B cell (primary cell): ENCODE data around the gene ATAD3C. TPM values are rescaled to one million over a fixed set of nuclear protein-coding genes. Genes with fewer than 3 reads are reported as not detected.
"Not testable (repeated sequence)": the region's sequence is repeated elsewhere in the genome, so short reads cannot be mapped to it uniquely, and the experiment has no call there.

Experiments
- ATAC-seq: fragments of 200-7000 bp; cut with Tn5 transposase; one replicate; pipeline ENCODE4 v1.10.0; 2021; ENCODE audit warnings: low read depth, mild to moderate bottlenecking, moderate number of reproducible peaks, moderate library complexity
- CTCF ChIA-PET: fragments of 350-600 bp; sonication (Branson Sonifier 250); formaldehyde crosslinking; loops from one replicate; lab custom pipeline; 2021; ENCODE audit warnings: antibody characterized with exemption, inconsistent platforms; lab: Charles Lee
- POLR2A ChIA-PET: fragments of 350-600 bp; sonication (Branson Sonifier 250); formaldehyde crosslinking; loops from one replicate; lab custom pipeline; 2021; ENCODE audit warnings: antibody characterized with exemption; lab: Charles Lee
- DNase-seq: peaks from one replicate; pipeline ENCODE4 v3.0.0; 2013
- H2AFZ ChIP-seq: 2 replicates; pipeline ENCODE4 v1.6.1; 2012; ENCODE audit warnings: mild to moderate bottlenecking, low read depth, low read length; ENCODE audit not compliant: insufficient read depth, poor library complexity, severe bottlenecking
- H3K27ac ChIP-seq, 2 donors: 1 replicate in 1 of 2; 2 replicates in 1 of 2; pipeline ENCODE4 v1.5.1; 2012 to 2013; ENCODE audit warnings: low read length in 2 of 2, mild to moderate bottlenecking in 2 of 2, moderate library complexity in 1 of 2
- H3K27me3 ChIP-seq, 4 experiments: fragments of 200-600 bp in 1 of 4; sonication (generic) in 1 of 4; replicated peaks in 1 of 4; 1 replicate in 2 of 4; 2 replicates in 2 of 4; pipeline versions ENCODE4 v1.6.1 to v1.7.0; 2013 to 2016; ENCODE audit warnings: low read length in 3 of 4, mild to moderate bottlenecking in 2 of 4, mixed read lengths in 1 of 4, moderate library complexity in 1 of 4; ENCODE audit not compliant: insufficient read depth in 4 of 4, control insufficient read depth in 3 of 4; ENCODE audit errors: control extremely low read depth in 1 of 4
- H3K36me3 ChIP-seq, 2 experiments: replicated peaks in 1 of 2; 1 replicate in 1 of 2; 2 replicates in 1 of 2; pipeline versions ENCODE4 v1.6.1 to v1.7.1; 2013; ENCODE audit warnings: low read length in 1 of 2; ENCODE audit not compliant: insufficient read depth in 2 of 2, control insufficient read depth in 1 of 2; ENCODE audit errors: control extremely low read depth in 1 of 2, extremely low read depth in 1 of 2
- H3K4me1 ChIP-seq, 2 donors: fragments of 200-600 bp in 1 of 2; sonication (generic) in 1 of 2; 1 replicate in 1 of 2; 2 replicates in 1 of 2; pipeline versions ENCODE4 v1.5.1 to v1.6.1; 2013 to 2017; ENCODE audit warnings: low read length in 2 of 2; ENCODE audit not compliant: control insufficient read depth in 2 of 2, insufficient read depth in 2 of 2
- H3K4me2 ChIP-seq: replicated peaks from 2 replicates; pipeline ENCODE3; 2012; ENCODE audit warnings: mild to moderate bottlenecking, low read depth, low read length; ENCODE audit not compliant: poor library complexity, severe bottlenecking
- H3K4me3 ChIP-seq, 5 experiments: fragments of 200-600 bp in 1 of 5; sonication (generic) in 1 of 5; 1 replicate in 3 of 5; 2 replicates in 2 of 5; pipeline versions ENCODE4 v1.5.1 to v1.7.0; 2011 to 2016; ENCODE audit warnings: low read length in 4 of 5, mild to moderate bottlenecking in 4 of 5, low read depth in 2 of 5, control low read depth in 1 of 5, moderate library complexity in 1 of 5; ENCODE audit not compliant: insufficient read depth in 1 of 5; ENCODE audit errors: control extremely low read depth in 1 of 5, extremely low read depth in 1 of 5
- H3K79me2 ChIP-seq: fragments of 200-600 bp; sonication (generic); one replicate; pipeline ENCODE4 v1.6.0; 2016; ENCODE audit warnings: low read length; ENCODE audit not compliant: control insufficient read depth, insufficient read depth
- H3K9ac ChIP-seq: fragments of 200-600 bp; sonication (generic); 2 replicates; pipeline ENCODE4 v1.6.1; 2017; ENCODE audit warnings: mild to moderate bottlenecking, low read length, moderate library complexity
- H3K9me3 ChIP-seq, 3 donors: one replicate each; pipeline versions ENCODE4 v1.6.1 to v1.7.1; 2013; ENCODE audit warnings: low read length in 2 of 3; ENCODE audit not compliant: control insufficient read depth in 2 of 3, insufficient read depth in 1 of 3; ENCODE audit errors: control extremely low read depth in 1 of 3
- H4K20me1 ChIP-seq: 2 replicates; pipeline ENCODE4 v1.6.0; 2012; ENCODE audit warnings: mild to moderate bottlenecking, low read length; ENCODE audit not compliant: insufficient read depth, control insufficient read depth, poor library complexity, severe bottlenecking
- H3K27ac Mint-ChIP-seq: one replicate; pipeline ENCODE4 v1.8.0; 2021; ENCODE audit warnings: mixed read lengths
- H3K27me3 Mint-ChIP-seq: one replicate; pipeline ENCODE4 v1.8.0; 2021; ENCODE audit warnings: mixed read lengths
- H3K4me1 Mint-ChIP-seq: one replicate; pipeline ENCODE4 v1.8.0; 2021; ENCODE audit warnings: mixed read lengths
- H3K4me3 Mint-ChIP-seq: one replicate; pipeline ENCODE4 v1.8.0; 2021; ENCODE audit warnings: mixed read lengths
- H3K9me3 Mint-ChIP-seq: one replicate; pipeline ENCODE4 v1.8.0; 2022; ENCODE audit warnings: mixed read lengths; ENCODE audit not compliant: insufficient read depth
- CTCF ChIP-seq: fragments of 200-600 bp; IDR thresholded peaks from one replicate; pipeline ENCODE4 v1.8.0; 2022; ENCODE audit warnings: antibody characterized with exemption, mild to moderate bottlenecking
- EZH2 ChIP-seq: IDR thresholded peaks from 2 replicates; pipeline ENCODE4 v1.6.1; 2012; ENCODE audit warnings: borderline replicate concordance, low read depth, mild to moderate bottlenecking, moderate library complexity, low read length; ENCODE audit not compliant: insufficient read depth, poor library complexity, severe bottlenecking
- WGBS: methylation state at CpG from one replicate; pipeline ENCODE4 v1.1.5; 2013; ENCODE audit warnings: missing lambda C conversion rate; ENCODE audit not compliant: insufficient coverage; 5-methylcytosine and 5-hydroxymethylcytosine counted together
- intact Hi-C: fragments of 100-400 bp; cut with micrococcal nuclease; formaldehyde crosslinking; loops from one replicate; pipeline ENCODE4 v1.10.0; 2022
- polyA plus RNA-seq: library from polyadenylated mRNA; depleted of rRNA; stranded (reverse); fragments of >200 nt; gene quantifications from 2 replicates; pipeline ENCODE4 v1.2.3, GENCODE V29; 2012
- total RNA-seq, 2 donors: library from RNA; stranded (reverse); fragments of 120-200 nt in 1 of 2; gene quantifications; 1 replicate in 1 of 2; 2 replicates in 1 of 2; pipeline versions ENCODE4 v1.2.3 to v1.2.4, GENCODE V29; 2013 to 2022

Gene ATAD3C
- total and polyA plus RNA-seq, 2 donors (not counting 1 experiment from before 2014, with no cell fraction given), result 0.20 to 1.1 TPM

- no peaks in the 10 kb centered on the region for H3K27me3 ChIP-seq
- H3K79me2 ChIP-seq, result no peaks in the 10 kb centered on the region
- no peak overlapping the region for H2AFZ ChIP-seq
- no peaks in the 10 kb centered on the region for H3K9me3 ChIP-seq
- POLR2A ChIA-PET, result no interaction called here
- no peaks in the 10 kb centered on the region for H3K4me1 Mint-ChIP-seq
- H3K4me1 ChIP-seq, result no peaks in the 10 kb centered on the region
- no peaks in the 10 kb centered on the region for H3K9me3 Mint-ChIP-seq
- H3K36me3 ChIP-seq, result no peaks in the 10 kb centered on the region
- H3K27me3 Mint-ChIP-seq, result peaks cover 3% of the 10 kb centered on the region
- H3K9ac ChIP-seq, result no peak overlapping the region
- no peak overlapping the region for H3K4me3 ChIP-seq
- ATAC-seq, result no peak
- no peak overlapping the region for H3K27ac ChIP-seq
- H3K4me2 ChIP-seq, result no peak overlapping the region
- no peak for TF ChIP-seq CTCF
- TF ChIP-seq EZH2, result no peak
- WGBS, result 96% methylated on average over 15 of the region's 16 CpGs
- CTCF ChIA-PET, result no interaction called here
- H3K4me3 Mint-ChIP-seq, result no peak overlapping the region
- H4K20me1 ChIP-seq, result no peaks in the 10 kb centered on the region
- DNase-seq, result no peak
- intact Hi-C loops, result no loop called here
- no peak overlapping the region for H3K27ac Mint-ChIP-seq
Measured at GRCh38 chr1:1452882-1453281, 3.4 kb downstream of the ATAD3C start.

- H3K9me3 Mint-ChIP-seq, H2AFZ ChIP-seq, H3K27me3 ChIP-seq, H4K20me1 ChIP-seq, POLR2A ChIA-PET, H3K4me2 ChIP-seq, DNase-seq, ATAC-seq, H3K4me3 Mint-ChIP-seq, intact Hi-C loops, H3K27ac Mint-ChIP-seq, H3K4me3 ChIP-seq, H3K36me3 ChIP-seq, H3K27me3 Mint-ChIP-seq, H3K79me2 ChIP-seq, H3K9me3 ChIP-seq, H3K4me1 ChIP-seq, H3K4me1 Mint-ChIP-seq, H3K27ac ChIP-seq, H3K9ac ChIP-seq, CTCF ChIA-PET: not testable (repeated sequence)
- WGBS, result 80% methylated on average over 26 of the region's 41 CpGs
Measured at GRCh38 chr1:1454286-1455056, 5.0 kb downstream of the ATAD3C start.
